GM21717 (cell line): Measurements from ENCODE around the gene TUBA4A.
"Not testable (repeated sequence)": the region's sequence is repeated elsewhere in the genome, so short reads cannot be mapped to it uniquely, and the experiment has no call there.

Experiments used
- ATAC-seq: cut with Tn5 transposase; IDR thresholded peaks from one replicate; pipeline ENCODE4 v1.9.1; 2021; ENCODE audit warnings: mild to moderate bottlenecking, moderate library complexity; ENCODE audit not compliant: unreplicated experiment

Gene TUBA4A

DNA sequence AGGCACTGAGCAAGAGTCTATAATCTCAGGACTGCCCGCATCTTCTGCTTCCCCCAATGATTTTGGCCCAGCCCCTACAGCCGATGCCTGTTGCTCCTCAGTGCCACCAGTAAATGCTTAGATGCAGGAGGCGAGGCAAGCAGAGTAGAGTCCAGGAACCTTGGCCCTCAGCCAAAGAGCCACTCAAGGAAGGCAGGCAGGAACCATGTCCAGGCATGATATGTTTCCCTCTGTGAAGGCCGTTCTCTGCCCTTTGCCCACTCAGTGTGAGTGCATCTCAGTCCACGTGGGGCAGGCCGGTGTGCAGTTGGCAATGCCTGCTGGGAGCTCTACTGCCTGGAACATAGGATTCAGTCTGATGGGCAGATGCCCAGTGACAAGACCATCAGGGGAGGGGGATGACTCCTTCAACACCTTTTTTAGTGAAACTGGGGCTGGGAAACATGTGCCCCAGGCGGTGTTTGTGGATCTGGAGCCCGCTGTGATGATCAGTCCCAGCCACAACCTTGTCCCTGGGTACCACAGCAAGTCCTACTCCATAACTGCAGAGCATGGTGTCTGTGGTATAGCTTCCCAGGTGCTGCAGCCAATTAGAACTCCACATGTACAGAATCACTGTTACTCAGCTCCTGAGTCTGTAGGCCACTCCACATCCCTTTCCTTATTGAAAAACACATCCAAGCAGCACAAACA is 15.8 kb upstream of the TUBA4A start:
- no peak for ATAC-seq

DNA sequence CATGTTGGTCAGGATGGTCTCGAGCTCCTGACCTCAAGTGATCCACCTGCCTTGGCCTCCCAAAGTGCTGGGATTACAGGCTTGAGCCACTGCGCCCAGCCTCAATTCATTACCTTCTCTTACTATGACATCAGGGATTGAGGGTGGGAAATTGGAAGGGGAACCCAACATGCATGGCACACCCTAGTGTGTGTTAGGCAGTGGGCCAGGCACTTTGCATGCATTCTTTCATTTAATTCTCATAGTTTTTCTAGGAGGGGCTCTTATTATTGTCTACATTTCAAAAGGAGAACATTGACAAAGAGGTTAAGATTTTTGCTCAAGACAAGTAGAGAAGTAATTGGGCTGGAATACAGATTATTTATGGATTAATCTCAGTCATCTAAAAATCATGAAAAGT is 14.6 kb upstream of the TUBA4A start:
- no peak for ATAC-seq

- ATAC-seq = no peak
Observed at GRCh38 chr2:219266886-219267285, 13.2 kb upstream of the TUBA4A start.

DNA sequence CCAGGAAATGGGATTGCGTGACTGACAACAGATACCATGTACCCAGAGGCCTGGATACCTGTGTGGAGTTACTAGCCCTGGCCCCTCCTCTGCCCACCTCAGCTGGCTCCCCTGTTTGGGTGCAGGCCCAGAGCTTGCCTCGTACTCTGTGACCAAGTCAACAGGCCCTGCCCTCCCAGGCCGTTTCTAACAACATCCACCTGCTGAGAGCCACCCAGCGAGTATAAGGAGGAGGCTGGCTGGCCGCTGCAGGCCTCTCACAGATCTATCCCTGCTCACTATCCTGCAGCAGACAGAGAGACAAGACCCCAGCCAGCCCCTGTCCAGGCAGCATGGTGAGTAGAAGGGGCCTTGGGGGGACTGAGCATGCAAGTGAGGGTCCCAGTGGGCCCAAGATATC is 12.5 kb upstream of the TUBA4A start:
- ATAC-seq = no peak

DNA sequence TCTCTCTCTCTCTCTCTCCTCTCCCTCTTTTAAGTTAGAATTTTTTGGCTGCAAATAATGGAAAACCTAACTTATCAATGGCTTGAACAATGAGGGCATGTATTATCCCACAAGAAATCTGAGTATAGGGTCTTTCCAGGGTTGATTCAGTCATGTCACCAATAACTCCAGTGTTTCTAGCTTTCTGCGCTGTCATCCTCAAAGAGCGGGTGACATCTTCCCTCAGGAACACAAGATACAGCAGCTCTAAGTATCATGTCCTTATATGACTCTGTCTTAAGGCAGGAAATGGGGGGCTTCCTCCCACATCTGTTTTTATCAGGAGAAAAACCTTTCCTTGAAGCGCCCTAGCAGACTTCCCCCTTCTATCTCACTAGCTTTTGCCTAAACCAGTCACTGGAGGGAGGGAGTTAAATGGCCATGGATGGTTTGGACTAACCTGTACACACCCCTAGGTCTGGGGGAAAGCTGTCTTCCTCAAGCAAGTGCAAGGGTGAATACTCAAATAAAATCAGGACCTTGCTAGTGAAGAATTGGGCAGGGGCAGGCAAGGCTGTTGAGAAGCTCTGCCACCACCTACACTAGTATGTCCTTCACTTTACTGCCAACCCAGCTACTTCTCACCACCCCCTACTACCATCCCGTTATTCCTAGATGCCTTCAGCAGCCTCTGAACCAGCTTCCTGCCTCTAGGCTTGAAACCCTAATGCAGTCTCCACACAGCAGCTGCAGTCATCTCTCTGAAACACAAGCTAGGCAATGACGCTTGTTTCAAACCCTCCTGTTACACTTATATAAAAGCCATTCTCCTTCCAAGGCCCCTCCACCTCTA is 7.5 kb upstream of the TUBA4A start:
- ATAC-seq = no peak

DNA sequence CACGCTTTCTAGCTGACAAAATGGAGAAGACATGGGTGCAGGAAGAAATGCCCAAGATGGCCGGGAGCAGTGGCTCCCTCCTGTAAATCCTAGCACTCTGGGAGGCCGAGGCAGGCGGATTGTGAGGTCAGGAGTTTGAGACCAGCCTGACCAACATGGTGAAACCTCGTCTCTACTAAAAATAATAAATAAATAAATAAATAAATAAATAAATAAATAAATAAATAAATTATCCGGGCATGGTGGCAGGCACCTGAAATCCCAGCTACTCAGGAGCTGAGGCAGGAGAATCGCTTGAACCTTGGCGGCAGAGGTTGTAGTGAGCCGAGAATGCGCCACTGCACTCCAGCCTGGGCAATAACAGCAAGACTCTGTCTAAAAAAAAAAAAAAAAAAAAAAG is 5.2 kb upstream of the TUBA4A start:
- ATAC-seq = not testable (repeated sequence)

DNA sequence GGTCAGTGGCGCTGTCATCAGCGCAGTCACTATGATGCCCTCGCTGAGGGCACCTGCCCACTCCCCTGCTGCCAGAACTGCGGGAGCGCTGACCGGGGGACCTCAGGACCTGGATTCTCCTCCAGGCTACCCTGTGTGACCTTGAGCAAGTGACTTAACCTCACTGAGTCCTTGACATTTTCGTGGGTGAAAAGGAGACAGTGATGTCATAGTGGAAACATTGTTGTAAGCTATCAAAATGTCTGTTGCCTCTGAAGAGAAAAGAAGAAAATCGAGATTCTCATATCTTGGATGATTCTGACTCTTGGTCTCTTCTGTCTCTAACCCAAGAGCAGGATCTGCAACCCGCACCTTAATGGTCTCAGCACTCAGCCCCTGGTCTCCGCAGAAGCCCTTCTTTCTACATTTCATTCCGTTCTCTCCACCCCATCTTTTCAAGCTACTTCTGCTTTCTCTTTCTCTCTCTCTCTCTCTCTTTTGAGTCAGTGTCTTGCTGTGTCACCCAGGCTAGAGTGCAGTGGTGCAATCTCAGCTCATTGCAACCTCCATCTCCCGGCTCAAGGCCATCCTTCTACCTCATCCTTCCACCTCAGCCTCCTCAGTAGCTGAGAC is 978 bp upstream of the TUBA4A start:
- ATAC-seq = peak; percentile 34

DNA sequence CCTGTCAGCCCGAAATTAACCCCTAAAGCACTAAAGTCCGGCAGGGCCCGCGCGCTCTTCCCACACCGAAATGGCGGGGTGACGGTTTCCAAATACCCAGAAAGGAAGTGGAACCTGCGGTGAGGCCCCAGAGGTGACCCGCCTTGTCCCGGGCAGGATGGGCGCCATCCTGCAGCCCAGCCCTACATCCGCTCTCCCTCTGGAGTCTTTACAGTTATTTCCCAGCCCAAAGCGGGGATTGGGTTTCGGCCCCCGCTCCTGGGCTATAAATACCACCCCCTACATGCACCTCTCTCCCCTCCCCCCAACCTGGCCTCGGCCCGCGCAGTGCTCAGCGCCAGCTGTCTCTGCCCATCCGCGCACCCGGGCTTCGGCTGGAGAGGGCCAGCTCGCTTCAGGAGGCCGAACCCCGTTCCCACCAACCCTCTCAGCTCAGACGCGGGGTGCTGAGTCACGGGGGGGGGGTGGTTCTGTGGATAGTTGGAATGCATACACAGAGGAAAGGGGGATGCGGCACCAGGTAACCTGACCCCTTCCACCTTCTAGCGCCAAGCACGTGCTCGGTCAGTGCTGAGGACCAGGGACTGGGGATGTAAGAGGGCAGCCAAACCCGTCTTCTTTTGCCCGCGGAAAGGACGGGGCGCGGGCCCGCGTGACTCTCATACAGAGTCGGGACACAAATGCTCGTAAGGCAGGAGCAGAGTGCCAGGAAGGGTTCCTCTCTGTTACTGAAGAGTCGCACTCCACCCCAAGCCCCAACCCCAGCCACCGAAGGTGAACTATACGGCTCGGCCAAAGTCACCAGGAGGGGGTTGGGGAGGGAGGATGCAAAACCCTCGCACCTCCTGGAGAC is 592 bp downstream of the TUBA4A start, which contains the start of gene TUBA4B:
TSS of gene TUBA4B (plus strand) at position 344 of the 853 bp plus-strand sequence. CDS start at position 509, 165 bp downstream.
- ATAC-seq = peak; percentile 30

- no peak for ATAC-seq
Observed at GRCh38 chr2:219252570-219252899, 1.2 kb downstream of the TUBA4A start.

DNA sequence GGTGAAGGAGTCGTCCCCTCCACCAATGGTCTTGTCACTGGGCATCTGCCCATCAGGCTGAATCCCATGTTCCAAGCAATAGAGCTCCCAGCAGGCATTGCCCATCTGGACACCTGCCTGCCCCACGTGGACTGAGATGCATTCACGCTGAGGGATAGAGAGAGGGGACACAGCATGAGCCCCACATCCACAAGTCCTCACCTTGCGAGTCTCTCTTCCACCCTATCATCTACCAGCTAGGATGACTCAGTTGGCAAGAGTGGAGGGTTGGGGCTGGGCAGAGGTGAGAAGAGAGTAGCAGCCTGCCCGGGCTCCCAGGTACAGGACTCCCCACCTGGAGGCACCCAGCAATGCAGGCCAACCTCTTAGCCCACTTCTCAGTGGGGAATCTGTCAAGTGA is 1.6 kb downstream of the TUBA4A start:
- ATAC-seq = no peak

DNA sequence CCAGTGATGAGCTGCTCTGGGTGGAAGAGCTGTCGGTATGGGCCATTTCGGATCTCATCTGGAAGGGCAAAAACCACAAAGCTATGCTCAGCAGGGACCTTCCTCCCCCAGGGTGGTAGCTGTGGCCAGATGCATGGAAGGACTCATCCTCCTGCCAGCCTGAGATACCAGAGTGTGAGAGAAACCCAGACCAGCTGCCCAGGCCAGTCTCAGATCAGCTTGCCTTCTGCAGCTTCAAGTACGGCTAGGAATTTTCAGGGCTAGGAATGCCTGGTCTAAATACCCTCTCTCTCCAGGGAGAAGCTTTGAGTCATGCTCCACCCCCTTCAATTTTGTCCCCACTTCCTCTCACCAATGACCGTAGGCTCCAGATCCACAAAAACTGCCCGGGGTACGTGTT is 2.1 kb downstream of the TUBA4A start:
- ATAC-seq = no peak

DNA sequence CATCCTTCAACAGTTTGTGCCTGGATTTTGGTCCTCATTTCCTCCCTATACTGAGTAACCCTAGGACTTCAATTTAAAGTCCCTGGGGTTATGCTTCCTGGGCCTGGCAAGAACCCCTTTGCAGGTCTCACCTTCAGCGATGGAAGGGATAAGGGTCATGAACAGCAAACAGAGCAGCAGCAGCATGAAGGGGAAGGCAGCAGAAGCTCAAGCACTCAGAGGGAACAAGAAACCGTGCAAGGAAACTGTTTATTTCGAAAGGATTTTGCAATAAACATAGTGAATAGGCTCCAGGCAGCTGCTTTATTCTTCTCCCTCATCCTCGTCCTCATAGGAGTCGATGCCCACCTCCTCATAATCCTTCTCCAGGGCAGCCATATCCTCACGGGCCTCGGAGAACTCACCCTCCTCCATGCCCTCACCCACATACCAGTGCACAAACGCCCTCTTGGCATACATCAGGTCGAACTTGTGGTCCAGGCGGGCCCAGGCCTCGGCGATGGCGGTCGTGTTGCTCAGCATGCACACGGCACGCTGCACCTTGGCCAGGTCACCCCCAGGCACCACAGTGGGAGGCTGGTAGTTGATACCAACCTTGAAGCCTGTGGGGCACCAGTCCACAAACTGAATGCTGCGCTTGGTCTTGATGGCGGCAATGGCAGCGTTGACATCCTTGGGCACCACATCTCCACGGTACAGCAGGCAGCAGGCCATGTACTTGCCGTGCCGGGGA is 3.5 kb downstream of the TUBA4A start:
- no peak for ATAC-seq

- ATAC-seq = peak; percentile 26
Observed at GRCh38 chr2:219249203-219249980, 4.3 kb downstream of the TUBA4A start.

- no peak for ATAC-seq
Observed at GRCh38 chr2:219248845-219249202, 4.9 kb downstream of the TUBA4A start.

DNA sequence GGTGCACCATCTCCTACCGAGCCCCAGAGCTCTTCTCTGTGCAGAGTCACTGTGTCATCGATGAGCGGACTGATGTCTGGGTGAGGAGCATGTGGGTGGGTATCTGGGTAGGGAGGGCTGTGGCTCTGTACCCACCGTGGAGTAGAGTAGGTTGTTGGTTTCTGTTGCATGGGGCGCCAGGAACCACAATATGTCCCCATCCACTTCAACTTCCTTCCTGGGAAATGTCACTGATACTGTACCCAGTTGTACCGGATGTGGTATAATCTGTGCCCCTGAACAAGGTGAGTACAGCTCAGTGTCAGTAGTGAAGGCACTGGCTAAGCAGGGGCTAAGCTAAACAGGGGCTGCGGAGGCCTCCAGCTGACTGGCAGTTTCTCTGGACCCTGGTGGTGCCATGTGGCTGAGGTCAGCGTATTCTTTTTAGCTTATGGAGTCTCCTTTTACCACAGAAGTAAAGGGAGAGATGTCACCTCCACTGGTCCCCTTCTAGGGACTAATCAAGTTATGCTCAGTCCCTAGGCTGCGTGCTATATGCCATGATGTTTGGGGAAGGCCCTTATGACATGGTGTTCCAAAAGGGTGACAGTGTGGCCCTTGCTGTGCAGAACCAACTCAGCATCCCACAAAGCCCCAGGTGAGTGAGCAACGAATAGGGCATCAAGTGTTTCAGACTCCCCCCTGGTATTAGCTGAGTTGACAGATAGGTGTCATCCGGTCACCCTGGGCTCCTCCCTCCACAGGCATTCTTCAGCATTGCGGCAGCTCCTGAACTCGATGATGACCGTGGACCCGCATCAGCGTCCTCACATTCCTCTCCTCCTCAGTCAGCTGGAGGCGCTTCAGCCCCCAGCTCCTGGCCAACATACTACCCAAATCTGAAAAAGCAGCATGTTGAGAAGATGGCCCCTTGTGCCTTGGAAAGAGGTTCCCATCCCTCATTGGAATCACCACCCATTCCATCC is 5.8 kb downstream of the TUBA4A start:
- ATAC-seq = no peak

GRCh38 chr2:219246559-219246958 is 7.2 kb downstream of the TUBA4A start:
- no peak for ATAC-seq

DNA sequence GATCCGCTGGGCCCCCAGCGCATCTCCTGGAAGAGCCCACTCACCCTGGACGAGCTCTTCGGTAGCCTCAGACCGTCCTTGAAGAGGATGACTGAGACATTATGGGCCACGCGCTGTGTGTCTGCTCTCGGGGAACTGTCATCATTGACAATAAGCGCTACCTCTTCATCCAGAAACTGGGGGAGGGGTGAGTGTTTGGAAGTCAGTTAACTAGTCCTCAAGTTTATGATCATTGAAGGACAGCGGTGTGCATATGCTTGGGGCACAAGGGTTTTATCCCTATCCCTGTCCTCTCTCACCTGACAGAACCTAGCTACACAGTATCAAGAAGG is 7.9 kb downstream of the TUBA4A start:
- ATAC-seq = no peak

DNA sequence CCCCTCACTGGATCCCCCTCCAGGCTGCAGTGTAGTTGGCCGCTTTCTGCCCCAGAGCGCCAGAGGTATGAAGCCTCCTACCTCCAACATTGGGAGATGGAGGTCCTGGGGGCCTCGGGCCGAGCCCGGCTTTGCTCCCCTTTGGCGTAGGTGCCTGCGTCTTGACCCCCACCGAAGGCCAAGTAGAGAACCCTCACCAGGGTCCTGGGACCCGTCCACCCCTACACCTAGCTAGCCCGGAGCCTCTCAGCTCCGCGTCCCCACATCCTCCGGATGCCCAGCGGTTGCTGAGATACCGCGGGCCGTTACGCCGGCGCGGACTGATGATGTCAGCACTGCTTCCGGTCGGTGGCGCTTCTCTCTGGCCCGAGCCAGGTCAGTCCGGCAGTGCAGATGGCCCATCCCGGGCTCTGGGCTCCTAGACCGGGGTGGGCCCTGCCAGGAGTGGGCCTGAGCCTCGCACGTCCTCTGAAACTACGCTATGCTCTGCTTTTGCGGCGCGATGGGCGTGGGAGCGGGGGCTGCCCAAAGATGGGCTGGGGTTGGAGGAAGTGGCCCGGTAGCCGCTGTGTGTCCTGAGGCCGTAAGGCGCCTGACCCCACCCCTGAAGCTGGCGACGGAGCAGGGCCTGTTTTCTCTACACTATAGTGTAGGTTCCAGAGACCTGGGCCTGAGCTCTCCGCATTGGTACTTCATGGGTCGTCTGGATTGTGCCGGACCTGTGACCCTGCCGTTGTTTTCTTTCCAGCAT is 8.4 kb downstream of the TUBA4A start, which contains the start of the genes GLB1L and STK16:
TSS of gene GLB1L (minus strand) at position 297 of the 751 bp plus-strand sequence. CDS start 1,871 bp downstream, outside the sequence.
TSS of gene STK16 (plus strand) at position 332 of the 751 bp plus-strand sequence. CDS start 521 bp downstream, outside the sequence.
- ATAC-seq = peak; percentile 68
